GM19043 (cell line): ENCODE data around the gene MRPS15.

ENCODE experiments used
- ATAC-seq: cut with Tn5 transposase; IDR thresholded peaks from one replicate; pipeline ENCODE4 v1.9.1; 2021; ENCODE audit warnings: low read depth; ENCODE audit not compliant: unreplicated experiment

The MRPS15 gene

GRCh38 chr1:36432616-36433015 is 31.6 kb downstream of the MRPS15 start:
- ATAC-seq = no peak

GRCh38 chr1:36425791-36426190 is 38.4 kb downstream of the MRPS15 start:
- ATAC-seq = no peak

- ATAC-seq = no peak
Observed at GRCh38 chr1:36421649-36422048, 42.5 kb downstream of the MRPS15 start.

- ATAC-seq = no peak
Observed at GRCh38 chr1:36420836-36421317, 43.3 kb downstream of the MRPS15 start.

GRCh38 chr1:36420409-36420808 is 43.8 kb downstream of the MRPS15 start:
- ATAC-seq = no peak

- no peak for ATAC-seq
Observed at GRCh38 chr1:36419569-36419968, 44.6 kb downstream of the MRPS15 start.

- no peak for ATAC-seq
Observed at GRCh38 chr1:36419140-36419539, 45.0 kb downstream of the MRPS15 start.

- ATAC-seq = no peak
Observed at GRCh38 chr1:36417931-36418330, 46.3 kb downstream of the MRPS15 start.

GRCh38 chr1:36415661-36416326 is 48.4 kb downstream of the MRPS15 start:
- no peak for ATAC-seq

- no peak for ATAC-seq
Observed at GRCh38 chr1:36414384-36414783, 49.8 kb downstream of the MRPS15 start.

- ATAC-seq = no peak
Observed at GRCh38 chr1:36411674-36412648, 52.2 kb downstream of the MRPS15 start.

GRCh38 chr1:36408479-36408878 is 55.7 kb downstream of the MRPS15 start:
- no peak for ATAC-seq

GRCh38 chr1:36406440-36406839 is 57.7 kb downstream of the MRPS15 start:
- ATAC-seq = no peak
